D721Med (cell line): ENCODE data around the gene COL23A1.
A peak's percentile ranks its signal among the peaks of the same experiment; 100 is the strongest.

Source experiments
- DNase-seq: peaks from one replicate; pipeline ENCODE4 v3.0.0; 2011; ENCODE audit warnings: low spot score; ENCODE audit not compliant: insufficient read length
- FAIRE-seq: peaks from 2 replicates; lab custom pipeline; 2011; peaks lifted over from hg19 to GRCh38; lab: Jason Lieb, UNC
- CTCF ChIP-seq: IDR thresholded peaks from 2 replicates; pipeline ENCODE4 v1.5.1; 2012; ENCODE audit warnings: mild to moderate bottlenecking, control low read depth; ENCODE audit not compliant: insufficient read depth; ENCODE audit errors: missing control alignments

COL23A1 gene

GRCh38 chr5:178297751-178298150 is 292.4 kb downstream of the COL23A1 start:
- TF ChIP-seq CTCF: no peak
- DNase-seq (no peak), FAIRE-seq (no peak)

GRCh38 chr5:178296066-178296465 is 294.1 kb downstream of the COL23A1 start:
- TF ChIP-seq CTCF: no peak
- no peak for FAIRE-seq
- DNase-seq: no peak

- FAIRE-seq (peak; percentile 11), DNase-seq (no peak)
- no peak for TF ChIP-seq CTCF
Observed at GRCh38 chr5:178295589-178295988, 294.6 kb downstream of the COL23A1 start.

GRCh38 chr5:178293815-178294214 is 296.4 kb downstream of the COL23A1 start:
- TF ChIP-seq CTCF: no peak
- FAIRE-seq: no peak

GRCh38 chr5:178293400-178293799 is 296.8 kb downstream of the COL23A1 start:
- no peak for FAIRE-seq
- no peak for TF ChIP-seq CTCF
- no peak for DNase-seq

More at GRCh38 chr5:178293815-178294214, 296.4 kb downstream of the COL23A1 start:
- DNase-seq: no peak

GRCh38 chr5:178292826-178293205 is 297.4 kb downstream of the COL23A1 start:
- TF ChIP-seq CTCF: no peak
- FAIRE-seq: no peak

GRCh38 chr5:178291969-178292825 is 298.0 kb downstream of the COL23A1 start:
- no peak for TF ChIP-seq CTCF
- FAIRE-seq (no peak), DNase-seq (no peak)

More at GRCh38 chr5:178292826-178293205, 297.4 kb downstream of the COL23A1 start:
- DNase-seq: no peak
